Measurements from ENCODE around the gene B4GALT6.

Gene B4GALT6

DNA sequence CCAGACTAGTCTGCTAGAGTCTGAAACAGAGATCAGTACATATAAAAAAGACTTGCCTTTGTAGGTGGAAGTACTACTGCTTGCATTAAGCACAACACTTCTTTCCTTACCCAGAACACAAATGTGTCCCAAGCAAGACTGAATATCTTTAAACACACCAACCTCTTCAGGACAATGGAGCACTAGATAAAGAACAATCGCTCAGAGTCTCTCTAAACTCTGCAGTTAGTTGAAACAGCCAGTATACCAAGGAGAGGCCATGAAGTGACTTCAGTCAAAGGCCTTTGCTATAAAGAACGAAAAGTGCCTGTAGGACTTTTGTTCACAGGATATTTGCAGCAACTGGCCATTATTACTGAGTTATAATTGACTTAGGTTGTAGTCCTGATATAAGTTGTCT is 9.9 kb upstream of the B4GALT6 start:
- FAIRE-seq (no peak), DNase-seq (ENCODE audit: low spot score) (no peak)

DNA sequence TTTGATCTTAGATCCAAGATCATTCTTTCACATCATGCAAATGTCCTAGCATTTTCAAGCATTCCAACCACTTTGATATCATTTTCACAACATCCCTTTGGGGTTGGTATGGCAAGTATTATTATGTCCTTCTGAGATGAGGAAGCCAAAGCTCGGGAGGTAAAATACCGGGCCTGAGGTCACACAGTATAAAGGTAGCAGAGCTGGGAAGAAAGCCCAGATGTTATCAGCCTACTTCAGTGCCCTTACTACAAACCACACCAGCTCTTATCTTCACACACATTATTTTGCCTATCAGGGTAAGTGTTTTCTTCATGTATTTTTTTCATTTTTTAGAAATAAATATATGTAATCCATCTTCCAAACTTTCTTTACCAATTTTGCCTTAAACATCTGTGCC is 4.2 kb upstream of the B4GALT6 start:
- no peak for DNase-seq (ENCODE audit: low spot score)
- no peak for FAIRE-seq

DNA sequence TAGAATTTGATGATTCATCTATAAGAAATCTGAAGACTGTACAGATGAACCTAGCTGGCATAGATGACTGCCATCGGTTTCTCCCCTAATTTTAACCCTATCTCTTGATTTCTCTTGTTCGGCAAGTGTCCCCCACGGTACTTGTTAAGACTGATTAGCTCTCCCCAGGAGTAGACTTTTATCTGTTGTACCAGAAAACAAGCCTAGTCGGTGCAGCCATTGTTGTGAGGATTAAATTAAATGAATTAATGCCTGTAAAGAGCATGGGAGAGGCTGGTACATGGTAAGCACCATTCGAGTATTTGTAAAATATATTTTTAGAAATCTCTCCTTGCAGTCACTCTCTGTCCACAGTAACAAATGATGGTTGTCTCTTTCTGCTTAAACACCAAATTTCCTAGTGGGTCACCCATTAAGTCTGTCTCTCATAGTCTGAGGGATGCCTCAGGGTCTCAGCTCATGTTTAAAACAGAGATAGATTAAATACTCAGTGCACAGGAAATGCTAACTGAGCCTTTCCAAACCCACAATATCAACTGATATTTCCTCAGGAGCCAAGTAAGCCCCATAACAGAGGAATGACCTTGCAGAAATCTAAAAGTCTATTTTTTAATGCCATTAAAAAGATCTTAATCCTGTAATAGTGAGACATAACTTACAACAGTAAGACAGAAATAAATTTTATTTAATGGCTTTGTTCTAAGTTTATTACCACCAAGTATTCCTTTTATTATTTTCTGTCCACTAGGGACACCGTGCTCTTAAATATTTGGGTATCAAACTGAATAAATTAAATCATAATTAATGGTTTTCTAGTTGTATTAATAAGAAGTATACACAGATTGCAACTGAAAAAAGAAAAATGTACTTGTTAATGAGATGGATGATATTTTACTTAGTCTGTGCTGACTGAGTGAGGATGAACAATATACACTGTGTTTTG is 2.9 kb upstream of the B4GALT6 start:
- FAIRE-seq: no peak
- DNase-seq (ENCODE audit: low spot score): no peak

DNA sequence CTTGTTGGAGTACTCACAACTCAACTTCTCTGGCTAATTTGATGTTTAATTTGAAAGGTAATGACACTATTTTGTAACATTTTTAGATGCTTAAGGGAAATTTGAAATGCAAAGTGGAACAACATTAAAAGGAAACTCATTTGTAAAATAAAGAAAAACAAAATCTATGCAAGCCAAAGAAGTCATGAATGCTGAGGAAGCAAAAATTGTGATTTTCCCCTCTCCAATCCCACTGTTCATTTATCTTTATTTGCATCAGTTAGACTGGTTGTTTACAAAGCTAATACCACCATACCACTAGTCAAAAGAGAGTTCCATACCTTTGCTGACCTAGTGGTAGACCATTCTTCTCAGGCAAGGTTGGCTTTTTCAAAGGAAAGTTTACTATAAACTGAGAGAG is 2.2 kb upstream of the B4GALT6 start:
- no peak for FAIRE-seq
- no peak for DNase-seq (ENCODE audit: low spot score)

DNA sequence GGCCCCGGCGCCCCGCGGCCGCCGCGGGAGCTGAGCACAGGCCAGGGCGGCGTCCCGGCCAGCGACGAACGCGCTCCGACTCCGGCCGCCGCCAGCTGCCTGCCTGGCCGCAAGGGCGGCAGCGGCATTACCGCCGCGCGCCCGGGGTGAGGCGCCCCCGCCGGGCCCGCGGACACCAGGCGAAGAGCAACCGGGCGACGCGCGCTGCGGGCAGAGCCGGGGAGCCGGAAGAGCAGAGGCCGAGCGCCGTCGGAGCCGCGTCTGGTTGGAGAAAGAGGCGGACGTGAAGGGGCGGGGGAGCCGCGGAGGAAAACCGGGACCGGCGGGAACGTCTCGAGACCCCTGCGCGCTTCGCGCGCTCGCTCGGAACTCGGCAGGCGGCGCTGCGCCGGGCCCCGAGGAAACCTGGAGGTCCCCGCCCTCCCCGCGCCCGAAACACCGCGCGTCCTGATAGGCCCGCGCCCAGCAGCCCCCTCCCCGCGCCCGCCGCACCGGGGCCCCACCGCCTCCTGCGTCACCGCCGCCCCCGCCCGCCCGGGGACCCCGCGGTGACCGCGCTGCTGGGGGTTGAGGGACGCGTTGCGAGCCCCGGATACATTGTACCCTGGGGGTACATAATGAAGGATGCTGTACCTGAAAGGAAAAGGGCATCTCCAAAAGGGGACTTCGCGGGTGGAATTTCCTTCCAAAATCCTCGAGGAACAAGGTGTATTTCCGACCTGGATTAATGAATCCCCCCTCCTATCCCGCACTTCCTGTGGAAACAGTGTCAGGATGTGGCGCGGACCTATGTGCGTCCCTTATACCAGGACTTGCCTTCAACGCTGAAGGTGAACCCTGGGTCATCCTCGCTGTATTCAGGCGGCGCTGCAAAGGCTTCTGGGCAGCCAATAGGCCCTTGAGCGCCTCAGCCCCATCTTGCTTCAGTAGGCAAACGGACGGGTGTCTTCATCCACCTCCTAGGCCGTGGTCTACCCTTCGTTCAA is 1.0 kb upstream of the B4GALT6 start:
- DNase-seq (ENCODE audit: low spot score): peak; percentile 41
- no peak for FAIRE-seq

DNA sequence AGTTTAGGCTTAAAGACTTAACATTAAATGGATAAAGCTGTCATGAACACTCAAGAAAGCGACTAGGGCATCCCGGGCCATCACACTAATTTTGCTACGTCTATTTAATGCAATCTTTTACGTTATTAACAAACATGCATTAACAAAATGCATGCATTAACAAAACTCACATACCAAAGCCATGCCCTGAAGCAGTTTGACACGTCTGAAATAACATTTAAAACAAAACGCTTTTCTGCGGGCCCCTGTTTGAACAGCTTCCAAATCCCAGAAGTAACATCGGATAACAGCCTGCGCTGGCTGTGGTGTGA is 458 bp downstream of the B4GALT6 start:
- DNase-seq (ENCODE audit: low spot score): no peak
- FAIRE-seq: no peak

DNA sequence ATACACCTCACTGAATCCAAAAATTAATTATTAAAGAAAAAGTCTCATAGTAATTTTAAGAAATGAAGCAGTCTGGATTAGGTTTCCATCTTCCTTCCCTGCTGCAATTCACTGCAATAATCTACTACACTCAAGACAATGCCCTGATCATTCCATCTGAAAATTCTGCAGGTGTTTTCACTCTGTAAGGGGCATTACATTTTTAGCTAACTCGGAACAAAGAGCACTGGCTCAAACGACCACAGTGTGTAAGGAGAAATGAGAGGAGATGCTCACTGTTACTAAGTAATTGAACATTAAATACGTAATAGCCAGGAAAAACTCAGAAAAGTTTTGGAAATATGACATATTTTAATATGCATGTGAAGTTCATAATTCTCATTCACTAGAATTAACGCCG is 1.3 kb downstream of the B4GALT6 start:
- DNase-seq (ENCODE audit: low spot score) (no peak), FAIRE-seq (no peak)

DNA sequence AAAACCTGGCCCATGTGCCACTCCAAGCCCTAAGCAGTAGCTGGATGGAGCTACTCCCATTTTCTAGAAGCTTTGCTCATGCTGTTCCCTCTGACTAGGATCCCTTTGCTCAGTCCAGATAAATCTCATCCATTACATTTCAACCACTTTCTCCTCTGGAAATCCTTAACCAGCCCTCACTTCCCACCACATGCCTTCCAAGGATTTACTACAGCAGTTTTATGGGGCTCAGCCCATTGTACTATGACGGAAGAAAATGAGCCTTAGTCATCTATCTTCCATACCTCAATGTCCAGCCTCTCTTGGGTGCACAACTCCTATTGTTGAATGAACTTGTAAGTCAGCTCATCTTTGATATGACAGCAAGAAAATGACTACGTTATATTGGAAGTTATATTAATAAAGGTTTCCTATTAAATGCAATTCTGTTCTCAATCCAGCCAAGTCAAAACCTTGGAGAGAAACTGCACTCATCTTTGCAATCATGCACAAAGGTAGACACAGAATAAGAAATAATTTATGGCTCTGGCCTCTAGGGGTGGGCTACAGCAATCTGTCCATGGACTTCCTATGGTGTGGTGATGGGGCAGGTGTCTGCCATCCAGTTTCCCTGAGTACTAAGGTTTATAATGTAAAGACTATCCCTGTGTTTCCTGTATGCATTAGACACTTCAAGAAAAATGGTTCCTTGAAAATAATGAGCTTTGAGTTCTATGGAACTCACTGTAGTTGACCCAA is 3.4 kb downstream of the B4GALT6 start:
- DNase-seq (ENCODE audit: low spot score): no peak
- no peak for FAIRE-seq

DNA sequence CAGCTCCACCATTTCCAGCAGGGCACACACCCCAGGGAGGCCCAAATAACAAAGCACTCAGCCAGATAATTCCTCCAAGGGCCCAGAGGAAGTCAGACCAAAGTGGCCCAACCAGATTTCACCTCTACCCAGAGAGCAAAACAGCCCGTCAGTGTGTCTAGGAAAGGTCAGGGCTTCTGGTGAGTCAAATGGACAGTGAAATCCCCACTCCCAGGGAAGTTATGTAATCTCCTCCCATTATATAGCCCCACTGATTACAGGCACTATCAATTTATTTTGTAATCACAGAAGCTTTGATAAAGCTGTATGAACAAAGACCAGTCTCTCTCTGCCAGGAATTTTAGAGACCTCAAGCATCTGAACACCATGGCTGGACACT is 4.0 kb downstream of the B4GALT6 start:
- no peak for DNase-seq (ENCODE audit: low spot score)
- FAIRE-seq: no peak

DNA sequence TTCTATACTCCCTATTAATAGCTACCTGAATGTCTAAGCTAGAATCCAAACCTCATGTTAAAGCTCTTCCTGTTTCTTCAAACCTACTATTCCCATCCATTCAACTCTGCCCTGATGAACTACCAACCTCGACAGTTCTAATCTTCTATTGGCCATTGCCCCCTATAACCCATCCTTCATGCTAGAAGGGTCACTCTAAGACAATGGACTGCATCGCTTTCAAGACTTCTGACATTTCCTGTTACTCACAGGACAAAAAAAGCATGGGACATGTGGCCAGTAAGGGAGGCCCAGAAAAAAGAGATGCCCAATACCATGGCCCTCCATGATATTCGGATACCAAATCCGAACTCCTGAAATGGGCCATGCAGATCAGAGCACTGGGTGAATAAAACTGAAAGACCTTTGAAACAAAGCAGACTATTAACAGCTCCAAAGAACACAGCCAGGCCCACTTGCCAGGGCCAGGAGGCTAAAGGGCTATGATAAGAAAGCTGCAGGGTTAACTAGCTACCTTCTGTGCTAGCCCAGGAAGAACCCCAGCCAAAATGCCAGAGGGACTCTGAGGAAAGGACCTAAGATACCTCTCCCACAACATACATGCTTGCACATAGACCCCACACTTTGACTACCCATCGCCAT is 4.5 kb downstream of the B4GALT6 start:
- FAIRE-seq (no peak), DNase-seq (ENCODE audit: low spot score) (no peak)

DNA sequence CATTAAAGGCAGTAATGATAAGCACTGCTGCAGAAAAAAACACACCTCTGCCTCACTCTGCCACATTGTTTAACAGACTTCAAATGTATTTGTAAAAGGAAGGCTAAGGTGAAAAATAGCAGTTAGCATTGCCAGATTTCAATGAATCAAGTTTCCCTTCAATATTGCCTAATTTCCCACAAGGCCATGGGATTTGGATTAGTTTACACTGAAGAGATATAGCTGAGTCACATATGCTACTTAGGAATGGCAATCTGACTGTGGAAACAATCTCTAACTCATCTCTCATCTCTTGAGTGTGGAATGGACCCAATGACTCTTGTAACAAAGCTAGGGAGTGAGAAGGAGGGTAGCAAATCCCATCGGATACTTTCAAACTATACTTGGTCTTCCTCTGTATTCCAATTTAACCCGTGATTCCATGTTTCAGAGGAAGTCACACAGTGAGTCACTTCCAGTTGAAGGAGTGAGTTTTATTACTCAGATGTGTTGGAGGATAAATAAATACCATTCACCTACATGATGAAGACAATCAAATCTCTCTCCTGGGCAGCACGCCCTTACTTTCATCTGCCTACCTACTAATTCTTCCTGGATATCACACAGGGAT is 5.1 kb downstream of the B4GALT6 start:
- peak; percentile 54 for DNase-seq (ENCODE audit: low spot score)
- FAIRE-seq: no peak

DNA sequence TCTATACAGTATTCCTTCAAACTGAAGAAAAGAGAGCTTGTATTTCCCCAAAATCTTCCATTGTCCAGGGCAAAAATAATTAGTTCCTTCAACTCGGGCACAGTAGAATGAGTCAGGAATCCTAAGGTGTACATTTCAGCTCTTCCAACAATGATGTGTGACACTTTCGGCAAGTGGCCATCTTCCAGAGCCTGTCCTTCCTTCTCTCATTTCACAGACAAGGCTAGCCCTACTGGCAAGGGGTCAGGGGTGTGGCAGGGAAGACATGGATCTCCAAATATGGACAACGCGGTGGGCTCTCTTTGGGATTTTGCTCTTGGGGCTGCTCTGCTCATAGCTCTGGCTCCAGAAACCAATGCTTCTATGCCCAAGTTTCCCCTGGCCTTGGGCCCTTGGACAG is 6.0 kb downstream of the B4GALT6 start:
- FAIRE-seq (no peak), DNase-seq (ENCODE audit: low spot score) (no peak)

DNA sequence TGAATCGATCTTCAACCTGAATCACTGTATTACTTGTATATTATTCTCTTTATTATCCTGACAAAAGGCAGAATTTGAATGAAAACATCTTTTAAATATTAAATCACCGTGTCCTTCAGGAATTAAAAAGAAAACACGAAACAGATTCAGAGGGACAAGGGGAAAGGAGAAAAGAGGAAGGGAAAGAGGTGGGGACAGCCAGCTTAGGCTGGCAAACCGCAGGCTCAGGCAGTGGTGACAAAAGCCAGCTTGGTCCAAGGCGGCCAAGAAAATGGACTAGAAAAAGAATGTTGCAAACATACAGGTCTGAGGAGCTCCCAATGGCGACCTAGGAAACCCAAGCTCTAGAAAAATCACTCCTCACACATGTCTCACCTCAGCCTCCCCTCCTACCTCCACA is 6.8 kb downstream of the B4GALT6 start:
- DNase-seq (ENCODE audit: low spot score) (no peak), FAIRE-seq (no peak)

DNA sequence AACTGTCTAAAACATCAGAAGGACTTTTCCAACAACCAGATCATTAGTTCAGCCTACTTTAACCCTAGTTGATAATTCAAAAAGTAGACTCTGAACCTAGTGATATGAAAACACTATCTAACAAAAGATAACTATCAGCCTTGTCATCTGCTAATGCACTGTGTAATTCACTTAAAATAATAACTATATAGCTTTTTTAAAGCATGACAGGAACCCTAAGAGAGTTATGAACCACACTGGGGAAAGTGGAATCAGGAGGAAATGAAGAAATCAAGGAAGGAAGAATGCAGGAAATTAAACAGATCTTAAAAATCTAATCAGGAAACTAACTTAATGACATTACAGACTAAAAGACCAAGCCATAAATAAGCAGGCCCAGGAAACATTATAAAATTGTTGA is 9.0 kb downstream of the B4GALT6 start:
- FAIRE-seq: no peak

DNA sequence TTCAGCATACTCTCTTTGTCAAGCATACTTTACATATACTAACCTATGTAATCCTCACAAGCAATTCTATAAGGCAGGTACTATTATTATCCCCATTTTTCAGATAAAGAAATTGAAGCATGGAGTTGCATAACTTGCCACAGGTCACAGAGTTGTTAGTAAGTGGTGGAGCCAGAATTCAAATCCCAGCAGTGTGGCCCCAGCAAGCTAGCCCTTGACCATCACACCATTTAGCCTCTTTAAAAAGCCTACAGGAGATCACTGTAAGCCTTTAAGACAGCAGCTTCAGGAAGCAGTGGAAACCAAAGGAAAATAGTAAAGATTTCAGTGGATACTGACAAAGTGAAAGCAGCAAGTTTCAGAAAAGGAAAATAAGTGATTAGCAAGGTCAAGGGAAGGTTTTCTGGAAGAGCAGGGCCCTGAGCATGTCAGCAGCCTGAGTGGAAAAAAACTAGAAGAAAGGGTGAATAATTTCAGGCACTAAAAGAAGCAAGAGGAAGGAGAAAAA is 11.7 kb downstream of the B4GALT6 start:
- no peak for FAIRE-seq
- no peak for DNase-seq (ENCODE audit: low spot score)

More for the DNA sequence above, 9.0 kb downstream of the B4GALT6 start:
- no peak for DNase-seq (ENCODE audit: low spot score)

DNA sequence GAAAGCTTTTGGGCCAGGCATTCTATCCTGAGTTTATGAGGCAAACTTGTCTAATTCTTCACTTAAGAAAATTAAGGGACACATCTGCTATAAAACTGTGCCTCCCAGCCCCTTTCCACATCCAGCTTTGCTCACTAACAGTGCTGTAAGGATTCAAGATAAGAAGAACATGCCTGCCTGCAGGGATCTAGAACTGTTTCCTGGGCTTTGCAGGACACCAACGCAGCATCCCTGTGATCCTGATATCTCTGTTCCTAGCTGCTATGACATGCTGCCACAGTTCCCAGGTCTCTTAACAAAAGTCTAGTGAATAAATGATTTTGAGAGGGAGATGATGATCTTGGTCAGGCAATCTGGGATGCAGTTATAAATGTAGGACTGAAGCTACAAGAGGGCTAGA is 12.4 kb downstream of the B4GALT6 start:
- DNase-seq (ENCODE audit: low spot score) (no peak), FAIRE-seq (no peak)

DNA sequence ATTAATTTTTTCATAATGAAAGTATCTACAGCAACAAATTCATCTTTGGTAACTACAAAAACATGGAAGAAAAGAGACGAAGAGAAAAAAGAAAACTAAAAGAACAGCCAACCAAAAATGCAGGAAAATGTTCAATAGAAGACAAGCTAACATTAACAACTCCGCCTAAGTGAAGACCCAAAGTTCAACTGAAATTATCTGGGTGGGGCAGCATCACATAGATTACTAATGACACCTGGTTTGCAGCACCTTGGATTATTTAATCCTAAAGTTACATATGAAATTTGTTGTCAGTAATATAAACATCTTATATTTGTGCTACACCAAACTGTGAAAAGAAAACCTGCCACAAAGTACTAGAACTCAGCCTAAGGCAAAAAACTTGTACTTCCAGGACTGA is 14.8 kb downstream of the B4GALT6 start:
- DNase-seq (ENCODE audit: low spot score) (no peak), FAIRE-seq (no peak)

DNA sequence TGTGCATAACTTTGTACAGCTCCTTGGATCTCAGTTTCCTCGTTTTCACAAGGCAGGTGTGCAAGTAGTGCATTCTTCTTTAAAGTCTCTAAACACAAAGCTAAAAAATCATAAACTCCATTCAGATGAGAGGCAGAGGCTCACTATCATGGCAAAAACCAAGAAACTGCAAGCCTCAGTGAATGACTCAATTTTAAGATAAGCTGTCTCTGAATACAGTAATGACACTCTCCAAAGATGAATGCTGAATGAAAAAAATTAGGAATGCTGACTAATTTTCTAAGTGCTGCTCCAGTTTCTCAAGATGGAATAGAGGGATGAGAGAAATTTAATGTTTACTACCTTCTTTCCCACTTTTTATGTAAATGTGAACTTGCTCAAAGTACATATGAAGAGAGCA is 17.2 kb downstream of the B4GALT6 start:
- no peak for FAIRE-seq
- no peak for DNase-seq (ENCODE audit: low spot score)

DNA sequence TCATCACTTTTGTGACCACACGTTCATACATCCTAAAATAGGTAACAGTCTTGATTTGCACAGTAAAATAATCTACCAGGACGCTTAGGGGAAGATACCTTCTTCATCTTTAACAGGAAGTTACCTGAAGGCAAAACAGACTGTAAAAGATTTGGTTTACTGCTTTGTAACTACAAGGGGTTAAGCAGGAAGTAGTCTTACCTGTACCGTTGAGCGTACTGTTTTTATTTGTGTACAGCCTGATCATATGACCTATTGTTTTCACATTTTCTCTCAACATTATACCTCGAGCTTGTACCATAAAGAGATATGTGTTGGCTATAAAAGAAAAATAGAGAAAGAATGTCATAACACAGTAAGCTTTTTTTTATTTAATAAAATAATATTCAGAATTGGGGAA is 18.3 kb downstream of the B4GALT6 start:
- FAIRE-seq (no peak), DNase-seq (ENCODE audit: low spot score) (no peak)

DNA sequence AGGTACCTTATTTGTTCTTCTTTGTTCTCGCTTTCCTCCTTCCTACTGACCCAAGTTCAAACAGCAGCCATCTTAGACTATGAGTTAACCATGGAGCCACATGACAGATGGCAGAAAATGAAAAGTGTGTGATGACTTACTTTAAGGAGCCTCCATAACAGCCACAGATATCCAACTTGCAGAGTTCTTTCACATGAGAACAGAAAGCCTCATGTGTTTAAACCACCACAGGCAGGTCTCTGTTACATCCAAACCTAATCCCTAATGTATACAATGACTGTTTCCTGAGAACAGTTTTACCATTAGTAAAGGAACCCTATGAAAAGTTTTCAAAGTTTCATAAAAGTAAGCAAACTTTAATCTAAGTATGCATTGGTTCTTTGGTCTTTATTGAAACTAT is 20.3 kb downstream of the B4GALT6 start:
- DNase-seq (ENCODE audit: low spot score) (no peak), FAIRE-seq (no peak)

DNA sequence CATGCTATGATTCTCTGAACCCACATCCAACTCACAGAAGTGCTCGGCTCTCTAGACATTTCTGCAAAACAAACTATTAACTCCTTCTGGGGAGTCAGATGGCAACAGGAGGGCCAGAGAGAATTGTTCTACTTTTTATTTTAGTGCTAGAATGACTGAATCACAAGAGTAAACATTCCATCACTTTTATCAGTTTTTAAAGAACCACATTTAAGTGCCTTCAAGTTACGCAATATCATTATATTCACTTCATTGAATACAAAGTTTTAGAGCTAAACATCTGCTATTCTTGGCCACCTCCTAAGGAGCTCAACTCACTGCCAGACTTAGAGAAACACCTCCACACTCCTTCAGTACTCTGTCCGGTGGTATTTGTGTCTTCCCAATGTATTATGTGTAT is 22.4 kb downstream of the B4GALT6 start:
- DNase-seq (ENCODE audit: low spot score) (no peak), FAIRE-seq (no peak)
